Urinary bladder (tissue), 4 donors: ENCODE data around the gene STOML3. TPM values are rescaled to one million over a fixed set of nuclear protein-coding genes. Genes with fewer than 3 reads are reported as not detected.

Experiments
- DNase-seq: peaks from one replicate; pipeline ENCODE4 v3.0.0-alpha.2; 2015; ENCODE audit errors: extremely low spot score
- H3K27ac ChIP-seq: one replicate; pipeline ENCODE4 v1.5.1; 2013; ENCODE audit warnings: low read depth, mild to moderate bottlenecking, moderate library complexity
- H3K36me3 ChIP-seq: one replicate; pipeline ENCODE4 v1.6.1; 2013; ENCODE audit warnings: mild to moderate bottlenecking, moderate library complexity; ENCODE audit not compliant: insufficient read depth
- H3K4me1 ChIP-seq: one replicate; pipeline ENCODE4 v1.6.1; 2013; ENCODE audit warnings: mild to moderate bottlenecking, moderate library complexity; ENCODE audit not compliant: insufficient read depth
- H3K4me3 ChIP-seq: one replicate; pipeline ENCODE4 v1.5.1; 2013; ENCODE audit warnings: low read depth, low read length
- WGBS: extraction: QIAGEN DNeasy Blood & Tissue Kit; methylation state at CpG from one replicate; pipeline ENCODE4 v1.1.7; 2013; 5-methylcytosine and 5-hydroxymethylcytosine counted together
- polyA plus RNA-seq: library from polyadenylated mRNA; stranded (reverse); fragments of 200-250 nt; gene quantifications from one replicate; pipeline ENCODE4 v1.2.3, GENCODE V29; 2013
- total RNA-seq: library from RNA; depleted of rRNA; stranded (reverse); fragments of >200 nt; gene quantifications from one replicate; pipeline ENCODE4 v1.2.3, GENCODE V29; 2014
- donor health status: healthy with polysubstance abuse.
- donor health status: healthy.

Gene STOML3
- total RNA-seq (not detected), polyA plus RNA-seq (not detected)

- Histone ChIP-seq H3K4me1 (no peaks in the 10 kb centered on the region), H3K27ac (no peak within 1 kb of the TSS), H3K36me3 (no peaks in the 10 kb centered on the region), H3K4me3 (no peak within 1 kb of the TSS)
- no peak for DNase-seq
Observed at GRCh38 chr13:38990693-38991092, at the start of gene STOML3. TSS of gene STOML3 (minus strand) at chr13:38990831. CDS start at chr13:38990721, 110 bp downstream.

- Histone ChIP-seq H3K27ac (no peak overlapping the region), H3K4me3 (no peak overlapping the region), H3K36me3 (no peaks in the 10 kb centered on the region), H3K4me1 (peaks cover 3% of the 10 kb centered on the region)
- 64% methylated on average over 1 of the region's 1 CpG for WGBS
- no peak for DNase-seq
Observed at GRCh38 chr13:39040206-39040605, 49.6 kb upstream of the STOML3 start.

- DNase-seq: no peak
Observed at GRCh38 chr13:39039041-39039440, 48.4 kb upstream of the STOML3 start.

GRCh38 chr13:39038569-39039030 lies 48.0 kb upstream of the STOML3 start:
- peak overlapping the region; percentile 87 for H3K4me3 ChIP-seq
- H3K27ac ChIP-seq: peak overlapping the region; percentile 68
- peaks cover 3% of the 10 kb centered on the region for H3K4me1 ChIP-seq
- no peaks in the 10 kb centered on the region for H3K36me3 ChIP-seq
- under 1% methylated on average over 15 of the region's 15 CpGs for whole genome bisulfite sequencing
- no peak for DNase-seq

More at GRCh38 chr13:39039041-39039440, 48.4 kb upstream of the STOML3 start:
- H3K4me3 ChIP-seq: peak overlapping the region; percentile 87
- 25% methylated on average over 7 of the region's 7 CpGs for WGBS
- H3K36me3 ChIP-seq: no peaks in the 10 kb centered on the region
- H3K4me1 ChIP-seq: peaks cover 3% of the 10 kb centered on the region
- peak overlapping the region; percentile 10 for H3K27ac ChIP-seq

- H3K27ac ChIP-seq: peak within 1 kb of the TSS; percentile 82
- H3K4me3 ChIP-seq: peak within 1 kb of the TSS; percentile 87
- H3K4me1 ChIP-seq: peaks cover 3% of the 10 kb centered on the region
- peak; percentile 97 for DNase-seq
- no peaks in the 10 kb centered on the region for H3K36me3 ChIP-seq
- WGBS: under 1% methylated on average over 41 of the region's 41 CpGs
Observed at GRCh38 chr13:39037880-39038568, 47.4 kb upstream of the STOML3 start, which contains the start of the genes NHLRC3 and PROSER1. TSS of gene NHLRC3 (plus strand) at chr13:39038456. CDS start at chr13:39038640, 184 bp downstream. TSS of gene PROSER1 (minus strand) at chr13:39038089. CDS start at chr13:39037242, 847 bp downstream.

- DNase-seq: no peak
- peak overlapping the region; percentile 87 for H3K4me3 ChIP-seq
- WGBS: under 1% methylated on average over 39 of the region's 39 CpGs
- peaks cover 3% of the 10 kb centered on the region for H3K4me1 ChIP-seq
- peak overlapping the region; percentile 48 for H3K27ac ChIP-seq
- H3K36me3 ChIP-seq: no peaks in the 10 kb centered on the region
Observed at GRCh38 chr13:39037410-39037879, 46.8 kb upstream of the STOML3 start.

- WGBS: 4% methylated on average over 9 of the region's 9 CpGs
- H3K27ac ChIP-seq: no peak overlapping the region
- DNase-seq: no peak
- H3K4me1 ChIP-seq: peaks cover 3% of the 10 kb centered on the region
- H3K4me3 ChIP-seq: peak overlapping the region; percentile 87
- H3K36me3 ChIP-seq: no peaks in the 10 kb centered on the region
Observed at GRCh38 chr13:39036212-39036611, 45.6 kb upstream of the STOML3 start.

GRCh38 chr13:39035799-39036198 lies 45.2 kb upstream of the STOML3 start:
- H3K4me1 ChIP-seq: peaks cover 3% of the 10 kb centered on the region
- no peak overlapping the region for H3K27ac ChIP-seq
- H3K36me3 ChIP-seq: no peaks in the 10 kb centered on the region
- WGBS: 26% methylated on average over 2 of the region's 2 CpGs
- no peak for DNase-seq
- H3K4me3 ChIP-seq: peak overlapping the region; percentile 22

- WGBS: 45% methylated on average over 2 of the region's 2 CpGs
Observed at GRCh38 chr13:39035204-39035603, 44.6 kb upstream of the STOML3 start.

GRCh38 chr13:39034085-39034484 lies 43.5 kb upstream of the STOML3 start:
- WGBS: 88% methylated on average over 1 of the region's 1 CpG
- Histone ChIP-seq H3K36me3 (no peaks in the 10 kb centered on the region), H3K27ac (no peak overlapping the region), H3K4me1 (peaks cover 1% of the 10 kb centered on the region), H3K4me3 (no peak overlapping the region)
- no peak for DNase-seq

More at GRCh38 chr13:39035204-39035603, 44.6 kb upstream of the STOML3 start:
- Histone ChIP-seq H3K4me1 (peaks cover 3% of the 10 kb centered on the region), H3K36me3 (no peaks in the 10 kb centered on the region), H3K27ac (no peak overlapping the region), H3K4me3 (peak overlapping the region; percentile 22)
- no peak for DNase-seq

GRCh38 chr13:39032150-39032549 lies 41.5 kb upstream of the STOML3 start:
- WGBS: 90% methylated on average over 1 of the region's 1 CpG

GRCh38 chr13:39025433-39025839 lies 34.8 kb upstream of the STOML3 start:
- Histone ChIP-seq H3K4me1 (no peaks in the 10 kb centered on the region), H3K27ac (no peak overlapping the region), H3K4me3 (no peak overlapping the region), H3K36me3 (peaks cover 2% of the 10 kb centered on the region)
- WGBS: 74% methylated on average over 2 of the region's 2 CpGs
- DNase-seq: no peak

More at GRCh38 chr13:39032150-39032549, 41.5 kb upstream of the STOML3 start:
- Histone ChIP-seq H3K36me3 (no peaks in the 10 kb centered on the region), H3K4me1 (peaks cover 1% of the 10 kb centered on the region), H3K4me3 (no peak overlapping the region), H3K27ac (no peak overlapping the region)
- no peak for DNase-seq

- Histone ChIP-seq H3K4me3 (no peak overlapping the region), H3K27ac (no peak overlapping the region), H3K36me3 (peaks cover 2% of the 10 kb centered on the region), H3K4me1 (no peaks in the 10 kb centered on the region)
- DNase-seq: peak; percentile 42
Observed at GRCh38 chr13:39023761-39024160, 33.1 kb upstream of the STOML3 start.

GRCh38 chr13:39023316-39023715 lies 32.7 kb upstream of the STOML3 start:
- Histone ChIP-seq H3K27ac (no peak overlapping the region), H3K4me1 (no peaks in the 10 kb centered on the region), H3K4me3 (no peak overlapping the region), H3K36me3 (peaks cover 2% of the 10 kb centered on the region)
- WGBS: 63% methylated on average over 2 of the region's 2 CpGs
- no peak for DNase-seq
